Stimulated activated CD8-positive, alpha-beta memory T cell treated with anti-CD3 and anti-CD28 coated beads, Interleukin-12 subunit alpha, Interleukin-12 subunit beta, amount 100 ng/mL, for 24 hours (primary cell): ENCODE results near the gene UPB1.
"Not testable (repeated sequence)": the region's sequence is repeated elsewhere in the genome, so short reads cannot be mapped to it uniquely, and the experiment has no call there.

Experiments
- DNase-seq: peaks from one replicate; pipeline ENCODE4 v3.0.0-alpha.2; 2020; ENCODE audit errors: extremely low read depth

UPB1 gene

DNA sequence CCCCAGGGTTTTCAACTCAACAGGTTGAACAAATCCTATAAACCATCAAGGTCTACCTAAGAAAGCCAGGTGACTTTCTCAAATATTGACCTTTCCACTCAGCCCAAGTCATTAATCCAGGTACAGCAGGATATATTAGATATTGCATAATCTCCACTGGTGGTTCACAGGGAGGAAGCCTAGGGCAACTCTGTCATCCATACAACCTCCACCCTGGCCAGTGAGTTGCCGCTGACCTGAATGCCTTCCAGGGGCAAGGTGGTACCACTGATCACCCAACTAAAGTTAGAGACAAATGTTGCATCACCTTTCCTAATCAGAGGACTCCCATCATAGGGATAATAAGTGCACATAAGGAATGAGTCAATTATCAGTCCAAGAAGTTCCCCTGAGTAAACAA lies 36.9 kb downstream of the UPB1 start:
- DNase-seq: no peak

DNA sequence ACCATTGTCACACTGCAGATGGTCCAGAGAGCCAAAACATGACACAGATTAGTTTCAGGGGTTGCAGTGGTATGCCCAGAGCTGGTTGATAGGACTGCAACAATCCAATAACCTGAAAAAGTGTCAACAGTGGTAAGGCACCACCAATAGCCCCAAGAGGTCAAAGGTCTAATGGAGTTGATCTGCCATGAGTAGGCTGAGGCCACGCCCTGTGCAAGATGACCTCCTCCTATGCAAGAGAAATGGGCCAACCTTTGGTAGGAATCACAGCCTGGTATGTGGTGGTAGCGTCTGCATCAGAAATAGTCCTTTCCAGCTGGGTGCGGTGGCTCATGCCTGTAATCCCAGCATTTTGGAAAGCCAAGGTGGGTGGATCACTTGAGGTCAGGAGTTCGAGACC lies 40.2 kb downstream of the UPB1 start:
- DNase-seq: no peak

DNA sequence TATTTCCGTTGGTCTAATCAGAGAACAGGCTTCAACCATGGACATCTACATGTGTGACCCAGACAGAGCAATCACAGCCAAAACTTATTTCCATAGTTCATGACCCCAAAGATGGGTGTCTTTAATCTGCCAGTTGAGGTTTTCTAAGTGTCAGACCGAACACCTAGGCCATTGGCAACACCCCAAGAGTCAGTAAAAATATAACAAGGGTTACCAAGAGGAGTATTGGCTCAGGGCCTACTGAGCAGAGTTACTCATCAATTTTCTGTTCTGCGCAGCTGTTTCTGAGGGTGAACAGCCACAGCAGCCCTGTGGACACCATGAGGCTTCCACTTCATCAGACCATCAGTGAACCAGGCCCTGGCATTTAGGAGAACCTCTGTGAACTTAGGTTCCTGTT lies 41.0 kb downstream of the UPB1 start:
- no peak for DNase-seq

GRCh38 chr22:24540470-24540869 lies 45.3 kb downstream of the UPB1 start:
- no peak for DNase-seq

DNA sequence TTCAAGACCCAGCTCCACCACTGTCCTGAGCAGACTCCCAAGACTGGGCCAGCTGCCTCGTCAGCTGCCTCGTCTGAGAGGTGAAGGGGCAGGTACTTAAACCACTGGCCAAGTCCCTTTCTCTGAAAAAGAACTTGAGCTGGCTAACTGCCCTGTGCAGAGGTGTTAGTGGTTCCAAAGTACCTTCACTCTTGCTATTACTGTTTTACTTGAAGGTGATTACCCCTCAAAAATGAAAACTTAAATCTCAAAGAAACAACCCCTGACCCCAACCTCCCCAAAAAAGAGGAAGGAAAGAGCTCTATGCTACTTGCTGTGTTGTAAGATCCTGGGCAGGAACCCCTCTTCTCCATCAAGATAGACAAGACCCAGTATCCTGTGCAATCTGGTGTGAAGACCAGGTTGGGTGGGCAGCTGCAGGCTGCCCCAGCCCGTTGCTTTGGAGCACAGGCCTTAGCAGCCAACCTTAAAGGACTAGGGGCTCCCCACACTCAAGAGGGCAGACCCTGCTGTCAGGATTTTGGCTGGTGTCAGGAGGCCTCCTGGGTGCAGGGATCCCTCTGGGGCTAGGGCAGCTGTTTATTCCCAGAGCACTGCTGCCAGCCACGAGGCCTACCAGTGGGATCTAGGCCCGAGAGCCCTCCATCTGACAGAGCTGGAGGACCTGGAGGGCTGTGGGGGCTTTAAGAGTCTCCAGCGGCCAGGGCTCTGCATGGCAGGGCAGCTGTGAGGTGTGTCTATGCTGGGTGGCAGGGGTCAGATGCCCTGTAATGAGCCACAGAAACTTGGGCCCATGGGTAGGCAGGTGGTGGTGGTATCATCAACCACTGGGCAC lies 46.8 kb downstream of the UPB1 start:
- DNase-seq: no peak

GRCh38 chr22:24542641-24543040 lies 47.5 kb downstream of the UPB1 start:
- DNase-seq: no peak

DNA sequence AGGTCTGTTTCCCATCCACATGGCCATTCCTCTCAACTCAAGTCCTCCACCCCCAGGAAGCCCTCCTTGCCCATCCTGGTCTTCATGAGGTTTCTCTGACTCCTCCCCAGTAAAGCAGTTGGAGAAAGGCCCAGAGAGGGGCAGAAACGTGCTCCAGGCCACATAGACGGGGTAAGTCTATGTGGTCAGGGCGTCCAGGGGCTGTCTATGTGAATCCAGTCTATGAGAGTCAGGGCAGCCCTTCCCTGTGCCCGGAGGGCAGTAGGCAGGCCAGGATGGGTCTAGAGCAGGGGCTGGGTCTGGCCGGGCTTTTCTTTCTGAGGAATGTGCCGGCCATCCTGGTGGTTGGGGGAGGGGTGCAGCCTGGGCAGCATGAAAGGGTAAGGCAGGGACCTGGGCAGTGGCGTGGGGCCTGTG lies 48.1 kb downstream of the UPB1 start:
- no peak for DNase-seq

- no peak for DNase-seq
These were observed 48.6 kb downstream of the UPB1 start for GRCh38 chr22:24543679-24544243.

DNA sequence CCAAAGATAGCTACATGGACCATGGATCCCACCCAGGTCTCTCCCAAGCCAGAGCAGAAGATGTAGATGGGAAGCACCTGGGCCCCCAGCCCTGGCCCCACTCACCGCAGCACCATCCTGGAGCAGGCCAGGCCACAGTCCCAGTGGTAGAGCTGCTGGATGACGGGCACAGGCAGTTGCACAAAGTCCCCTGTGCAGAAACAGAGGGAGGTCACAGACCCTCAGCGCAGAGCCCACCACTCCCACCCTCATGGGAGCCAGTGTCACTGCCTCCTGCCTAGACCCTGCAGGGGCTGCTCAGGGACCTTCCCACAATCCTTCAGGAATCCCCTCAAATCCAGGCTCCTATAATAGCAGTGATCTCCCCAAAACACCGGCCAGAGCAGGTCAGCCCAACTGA lies 53.7 kb downstream of the UPB1 start:
- DNase-seq: no peak

DNA sequence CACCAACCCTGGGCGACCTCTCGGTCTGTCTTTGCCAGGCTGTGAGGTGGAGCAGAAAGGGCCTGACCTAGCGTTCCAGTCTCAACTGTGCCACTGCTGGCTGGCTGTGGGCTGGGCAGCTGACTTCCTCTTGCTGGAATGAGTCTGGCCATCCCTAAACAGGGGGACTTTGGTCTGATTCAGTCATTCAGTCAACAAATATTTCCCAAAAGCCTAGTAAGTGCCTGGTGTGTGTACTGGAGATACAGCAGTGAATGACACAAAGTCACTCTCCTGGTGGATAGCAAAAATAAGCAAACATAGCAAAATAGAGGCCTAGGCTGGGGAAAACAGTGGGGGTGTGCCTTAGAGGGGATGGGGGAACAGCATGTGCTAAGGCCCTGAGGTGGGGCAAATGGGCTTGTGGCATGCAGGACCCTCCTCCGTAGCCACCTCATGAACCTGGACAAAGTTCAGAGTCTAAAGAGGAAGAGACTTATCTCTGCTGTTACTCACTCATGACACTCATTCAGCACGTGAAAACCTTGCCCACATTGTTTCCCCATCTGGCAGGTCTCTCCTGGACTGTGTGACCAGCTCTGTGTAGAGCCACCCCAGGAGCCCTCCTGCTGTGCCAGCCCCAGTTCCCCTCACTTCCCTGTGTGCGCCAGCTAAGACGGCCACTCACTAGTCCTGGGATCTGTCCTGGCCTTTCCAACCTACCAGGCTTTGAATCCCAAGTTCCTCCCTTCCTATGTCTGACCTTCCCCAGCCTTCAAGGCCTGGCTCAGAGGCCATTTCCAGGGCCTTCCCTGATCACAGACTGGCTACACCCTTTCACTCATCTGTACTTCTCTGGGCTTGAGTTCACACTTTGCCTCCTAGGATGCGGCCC lies 55.1 kb downstream of the UPB1 start:
- no peak for DNase-seq

DNA sequence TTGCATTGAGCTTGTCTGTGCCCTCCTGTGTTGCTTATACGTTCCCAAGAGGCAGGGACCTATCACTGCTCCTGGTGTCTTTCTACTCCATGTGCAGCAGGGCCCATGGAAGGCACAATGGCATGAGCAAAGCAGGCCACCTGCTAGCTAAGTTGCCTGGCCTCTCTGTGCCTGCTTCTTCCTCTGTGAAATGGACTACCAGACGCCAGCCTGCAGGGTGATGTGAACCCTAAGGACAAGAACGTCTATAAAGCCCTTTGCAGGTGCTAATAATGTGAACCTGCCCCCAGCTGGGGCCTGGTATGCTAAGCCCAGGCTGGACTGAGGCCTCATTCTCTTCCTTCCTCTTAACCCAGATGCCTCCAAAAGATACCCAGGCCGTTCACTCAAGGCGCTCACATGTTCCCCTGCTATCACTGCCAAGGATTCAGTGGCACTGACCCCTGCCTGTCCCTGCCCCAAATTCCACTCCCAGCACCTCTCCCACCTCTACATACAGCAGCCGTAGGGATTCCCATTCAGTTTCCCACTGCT lies 55.8 kb downstream of the UPB1 start:
- DNase-seq: no peak

- DNase-seq: not testable (repeated sequence)
These were observed 57.6 kb downstream of the UPB1 start for GRCh38 chr22:24552503-24553286.

GRCh38 chr22:24553597-24554312 lies 58.6 kb downstream of the UPB1 start:
- DNase-seq: no peak

GRCh38 chr22:24554313-24555164 lies 59.4 kb downstream of the UPB1 start, which contains the start of gene GUCD1:
Gene GUCD1, minus strand, starts transcription at chr22:24555138. Its CDS starts 147 bp downstream, at chr22:24554991.
- DNase-seq: no peak

GRCh38 chr22:24555165-24556039 lies 60.3 kb downstream of the UPB1 start, which contains the start of gene SNRPD3:
Gene SNRPD3, plus strand, starts transcription at chr22:24555999. Its CDS starts 1,676 bp downstream, at chr22:24557675.
- DNase-seq: peak; percentile 99

DNA sequence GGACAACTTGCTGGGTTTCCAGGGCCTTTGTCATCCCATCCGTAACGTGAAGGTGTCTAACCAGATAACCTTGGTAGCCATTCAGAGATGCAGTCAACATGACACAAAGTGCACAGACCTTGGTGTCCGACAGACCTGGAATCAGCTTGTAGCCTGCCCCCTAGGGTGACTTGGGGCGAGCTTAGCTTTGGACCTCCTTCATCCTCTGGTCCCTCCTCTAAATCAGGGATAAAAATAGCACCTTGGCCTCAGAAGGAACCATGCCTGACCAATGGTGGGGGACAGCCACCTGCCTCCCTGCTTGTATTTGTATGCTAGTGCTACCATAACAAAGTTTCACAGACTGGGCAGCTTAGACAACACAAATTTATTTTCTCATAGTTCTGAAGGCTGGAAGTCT lies 64.3 kb downstream of the UPB1 start:
- no peak for DNase-seq

DNA sequence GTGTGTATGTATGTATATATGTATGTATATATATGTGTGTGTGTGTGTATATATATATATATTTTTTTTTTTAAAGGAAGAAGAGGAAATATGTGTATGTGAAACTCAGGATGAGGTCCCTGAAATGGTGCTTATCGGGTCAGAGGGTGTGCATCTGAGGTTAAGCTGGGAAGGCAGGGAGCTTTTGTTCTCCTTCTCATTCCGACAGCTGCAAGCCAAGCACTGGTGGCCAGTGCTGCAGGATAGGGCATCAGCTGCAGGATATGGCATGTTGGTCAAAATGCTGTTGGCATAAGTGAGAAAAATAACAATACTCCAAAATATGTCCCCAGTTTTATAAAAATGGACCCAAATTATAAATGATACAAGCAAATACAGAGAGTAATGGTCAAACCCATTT lies 68.1 kb downstream of the UPB1 start:
- no peak for DNase-seq

DNA sequence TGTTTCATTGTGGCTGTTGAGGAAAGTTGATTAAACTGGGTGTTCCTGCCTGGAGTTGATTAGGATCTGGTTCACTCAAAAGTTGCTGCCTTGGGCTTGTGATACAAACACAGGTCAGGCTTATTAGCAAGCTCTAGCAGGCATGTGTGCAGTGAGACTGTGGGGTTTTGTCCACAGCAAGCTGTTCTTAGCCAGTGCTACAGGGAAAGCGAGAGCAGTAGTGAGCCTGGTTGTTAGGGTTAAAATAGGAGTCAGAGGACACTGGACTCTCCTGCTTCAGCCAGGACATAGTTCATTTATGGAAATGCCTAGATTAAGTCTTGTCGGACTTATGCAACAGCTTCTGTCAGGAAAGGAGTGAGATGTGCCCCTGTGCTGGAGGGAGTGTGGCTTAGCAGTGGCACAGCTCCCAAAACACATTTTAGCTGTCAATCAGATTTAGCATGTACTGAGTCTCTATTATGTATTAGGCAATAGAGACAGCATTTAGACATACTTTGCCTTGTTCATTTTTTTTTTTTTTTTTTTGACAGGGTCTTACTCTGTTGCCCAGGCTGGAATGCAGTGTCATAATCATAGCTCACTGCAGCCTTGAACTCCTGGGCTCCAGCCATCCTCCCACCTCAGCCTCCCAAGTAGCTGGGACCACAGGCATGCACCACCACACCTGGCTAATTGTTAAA lies 69.4 kb downstream of the UPB1 start:
- no peak for DNase-seq
